ENCODE data around the gene NAALADL2. TPM values are rescaled to one million over a fixed set of nuclear protein-coding genes. Genes with fewer than 3 reads are reported as not detected.

Gene NAALADL2
- total RNA-seq, 1 donor = 13.4 TPM

DNA sequence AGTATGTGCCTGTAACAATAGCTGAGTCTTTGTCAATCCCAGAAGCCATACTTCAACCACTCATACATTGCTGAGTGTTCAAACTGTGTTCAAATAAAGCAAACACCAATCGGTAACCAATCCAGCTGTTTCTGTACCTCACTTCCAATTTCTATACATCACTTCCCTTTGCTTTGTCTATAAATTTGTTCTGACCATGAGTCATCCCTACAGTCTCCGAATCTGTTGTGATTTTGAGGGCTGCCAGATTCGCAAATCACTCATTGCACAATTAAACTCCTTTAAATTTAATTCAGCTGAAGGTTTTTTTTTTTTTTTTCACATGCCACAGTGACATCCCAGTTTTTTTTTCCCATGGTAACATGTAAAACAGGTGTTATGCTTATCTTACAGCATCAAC, 870.3 kb downstream of the NAALADL2 start:
- TF ChIP-seq, protein P1, sequence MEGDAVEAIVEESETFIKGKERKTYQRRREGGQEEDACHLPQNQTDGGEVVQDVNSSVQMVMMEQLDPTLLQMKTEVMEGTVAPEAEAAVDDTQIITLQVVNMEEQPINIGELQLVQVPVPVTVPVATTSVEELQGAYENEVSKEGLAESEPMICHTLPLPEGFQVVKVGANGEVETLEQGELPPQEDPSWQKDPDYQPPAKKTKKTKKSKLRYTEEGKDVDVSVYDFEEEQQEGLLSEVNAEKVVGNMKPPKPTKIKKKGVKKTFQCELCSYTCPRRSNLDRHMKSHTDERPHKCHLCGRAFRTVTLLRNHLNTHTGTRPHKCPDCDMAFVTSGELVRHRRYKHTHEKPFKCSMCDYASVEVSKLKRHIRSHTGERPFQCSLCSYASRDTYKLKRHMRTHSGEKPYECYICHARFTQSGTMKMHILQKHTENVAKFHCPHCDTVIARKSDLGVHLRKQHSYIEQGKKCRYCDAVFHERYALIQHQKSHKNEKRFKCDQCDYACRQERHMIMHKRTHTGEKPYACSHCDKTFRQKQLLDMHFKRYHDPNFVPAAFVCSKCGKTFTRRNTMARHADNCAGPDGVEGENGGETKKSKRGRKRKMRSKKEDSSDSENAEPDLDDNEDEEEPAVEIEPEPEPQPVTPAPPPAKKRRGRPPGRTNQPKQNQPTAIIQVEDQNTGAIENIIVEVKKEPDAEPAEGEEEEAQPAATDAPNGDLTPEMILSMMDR (IDR thresholded peaks at IDR 0.05; ENCODE audit: insufficient read depth, low read depth, low read length) = no peak
- DNase-seq (ENCODE audit: low read depth) = peak; percentile 9
- H3K4me3 ChIP-seq (ENCODE audit: low read depth, low read length) = no peak overlapping the region

DNA sequence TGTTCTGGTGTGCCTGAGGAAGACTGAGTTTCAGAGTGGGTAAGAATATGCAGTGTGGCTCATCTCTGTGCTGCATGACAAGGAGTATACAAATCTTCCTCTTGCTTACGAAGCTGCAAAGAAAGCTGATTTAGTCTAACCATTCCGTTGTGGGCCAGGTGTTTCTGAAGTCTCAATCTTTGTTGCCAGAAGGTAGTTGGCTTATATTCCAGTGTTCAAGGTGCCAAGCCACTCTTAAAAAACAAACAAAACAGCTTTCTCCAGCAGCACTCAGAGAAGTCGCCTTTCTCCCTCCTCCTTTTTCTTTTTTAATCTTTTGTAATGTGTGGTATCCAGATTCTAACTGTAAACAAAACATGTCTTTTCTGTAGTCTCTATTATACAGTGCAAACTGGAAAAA, 872.4 kb downstream of the NAALADL2 start:
- TF ChIP-seq, protein P1 (IDR thresholded peaks at IDR 0.05; ENCODE audit: insufficient read depth, low read depth, low read length) = no peak
- no peak for DNase-seq (ENCODE audit: low read depth)

DNA sequence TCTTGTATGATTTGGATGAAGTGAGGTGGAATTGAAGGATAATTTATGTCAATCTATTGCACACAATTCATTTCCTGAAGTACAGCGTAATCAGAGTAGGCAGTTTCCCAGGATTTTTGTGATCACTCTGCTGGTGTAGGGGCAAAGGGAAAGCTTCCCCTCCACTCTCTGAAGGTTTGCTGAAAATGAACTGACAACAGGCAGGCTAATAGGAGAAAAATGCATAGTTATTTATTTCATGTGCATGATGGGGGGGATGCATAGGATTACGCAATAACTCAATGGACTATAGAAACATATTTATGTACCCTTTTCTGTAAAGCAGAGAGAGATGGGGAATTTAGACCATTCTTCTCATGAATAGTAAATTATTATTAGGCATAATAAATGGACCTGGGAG, 872.9 kb downstream of the NAALADL2 start:
- TF ChIP-seq, protein P1 (IDR thresholded peaks at IDR 0.05; ENCODE audit: insufficient read depth, low read depth, low read length) = no peak
- no peak for DNase-seq (ENCODE audit: low read depth)
- H3K4me3 ChIP-seq (ENCODE audit: low read depth, low read length) = no peak overlapping the region

More for the DNA sequence above, 872.4 kb downstream of the NAALADL2 start:
- H3K4me3 ChIP-seq (ENCODE audit: low read depth, low read length) = no peak overlapping the region

DNA sequence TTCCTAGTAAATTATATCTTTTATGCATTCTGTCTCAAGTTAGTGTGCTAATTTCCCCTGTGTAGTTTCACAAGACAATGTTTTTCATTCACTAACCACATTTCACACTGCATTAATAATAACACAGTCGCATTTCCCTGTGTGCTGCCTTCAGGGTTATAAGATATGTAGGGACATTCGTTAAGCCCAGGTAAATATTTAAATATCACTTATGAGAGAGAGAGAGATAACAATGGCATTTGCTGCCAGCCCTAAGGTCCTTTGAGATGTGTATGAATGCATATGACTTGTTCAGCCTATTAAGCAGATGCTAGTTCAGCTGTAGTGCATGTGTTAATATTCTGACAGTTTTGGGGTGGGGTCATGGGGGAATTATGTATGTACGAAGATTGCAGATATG, 876.7 kb downstream of the NAALADL2 start:
- DNase-seq (ENCODE audit: low read depth) = no peak

DNA sequence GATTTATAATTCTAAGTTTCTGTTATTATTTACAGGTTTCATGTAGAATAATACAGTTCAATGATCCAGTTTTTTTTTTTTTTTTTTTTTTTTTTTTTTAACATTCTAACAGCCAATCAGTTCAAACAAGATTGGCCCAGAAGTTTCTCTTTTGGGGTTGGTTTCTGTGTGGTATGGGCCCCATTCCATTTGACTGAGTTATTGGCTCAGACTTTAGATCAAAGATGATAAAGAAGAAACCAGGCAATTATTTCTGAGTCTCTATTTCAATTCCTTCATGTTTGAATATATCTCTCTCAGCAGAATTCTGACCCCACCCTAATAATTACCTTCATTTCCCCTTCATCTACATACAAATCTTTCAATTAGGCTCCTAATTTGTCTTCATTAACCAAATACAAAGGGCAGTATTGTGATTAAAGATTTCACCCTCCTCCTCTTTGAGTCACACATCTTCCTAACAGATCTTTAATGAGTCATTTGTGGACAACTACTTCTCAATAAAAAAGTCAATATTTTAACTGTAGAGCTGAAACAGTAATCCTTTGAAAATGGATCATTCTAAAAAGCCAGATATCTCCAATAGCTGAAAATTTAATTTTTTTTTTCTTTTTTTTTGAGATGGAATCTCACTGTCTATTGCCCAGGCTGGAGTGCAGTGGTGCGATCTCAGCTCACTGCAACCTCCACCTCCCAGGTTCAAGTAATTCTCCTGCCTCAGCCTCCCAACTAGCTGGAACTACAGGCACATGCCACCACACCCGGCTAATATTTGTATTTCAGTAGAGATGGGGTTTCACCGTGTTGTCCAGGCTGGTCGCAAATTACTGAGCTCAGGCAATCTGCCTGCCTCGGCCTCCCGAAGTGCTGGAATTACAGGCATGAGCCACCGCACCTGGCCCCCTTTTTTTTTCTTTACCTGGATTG, 878.8 kb downstream of the NAALADL2 start:
- peak; percentile 6 for DNase-seq (ENCODE audit: low read depth)
- TF ChIP-seq, protein P1 (IDR thresholded peaks at IDR 0.05; ENCODE audit: insufficient read depth, low read depth, low read length) = no peak
- H3K4me3 ChIP-seq (ENCODE audit: low read depth, low read length) = no peak overlapping the region

More for the DNA sequence above, 876.7 kb downstream of the NAALADL2 start:
- TF ChIP-seq, protein P1 (IDR thresholded peaks at IDR 0.05; ENCODE audit: insufficient read depth, low read depth, low read length) = no peak
- H3K4me3 ChIP-seq (ENCODE audit: low read depth, low read length) = no peak overlapping the region

DNA sequence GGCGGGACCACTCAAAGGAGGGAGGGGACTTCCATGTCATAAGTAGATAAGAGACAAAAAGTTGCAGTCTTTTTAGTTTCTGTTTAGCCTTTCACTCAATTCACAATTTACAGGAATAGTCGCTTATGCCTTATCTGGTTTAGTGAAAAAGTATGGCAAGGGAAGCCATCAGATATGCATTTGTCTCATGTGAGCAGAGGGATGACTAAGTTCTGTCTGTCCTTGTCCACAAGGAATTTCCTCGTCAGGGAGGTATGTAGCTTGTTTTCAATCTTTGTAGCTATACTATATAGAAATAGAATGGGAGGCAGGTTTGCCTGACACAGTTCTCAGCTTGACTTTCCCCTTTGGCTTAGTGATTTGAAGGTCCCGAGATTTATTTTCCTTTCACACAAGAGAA, 882.8 kb downstream of the NAALADL2 start:
- TF ChIP-seq, protein P1 (IDR thresholded peaks at IDR 0.05; ENCODE audit: insufficient read depth, low read depth, low read length) = no peak
- no peak for DNase-seq (ENCODE audit: low read depth)
- H3K4me3 ChIP-seq (ENCODE audit: low read depth, low read length) = no peak overlapping the region

All from fibroblast of villous mesenchyme (primary cell).